Activated naive CD8-positive, alpha-beta T cell treated with anti-CD3 and anti-CD28 coated beads, Interleukin-2, amount 10 ng/mL, durations not matched to agents 7 days and 5 days (primary cell): ENCODE measurements around the gene RAB8A. TPM values are rescaled to one million over a fixed set of nuclear protein-coding genes. Genes with fewer than 3 reads are reported as not detected.
"Not testable (repeated sequence)": the region's sequence is repeated elsewhere in the genome, so short reads cannot be mapped to it uniquely, and the experiment has no call there.

Experiments
- ATAC-seq: fragments of 150-1000 bp; cut with Tn5 transposase; one replicate; pipeline ENCODE4 v1.10.0; 2021; ENCODE audit warnings: low read depth, moderate library complexity
- POLR2A ChIA-PET: fragments of 350-600 bp; sonication (Branson Sonifier 250); formaldehyde crosslinking; loops from one replicate; lab custom pipeline; 2021; ENCODE audit warnings: antibody characterized with exemption; lab: Charles Lee
- DNase-seq: peaks from one replicate; pipeline ENCODE4 v3.0.0; 2021
- H3K27ac Mint-ChIP-seq: one replicate; pipeline ENCODE4 v1.8.0; 2022; ENCODE audit warnings: mild to moderate bottlenecking, mixed read lengths
- H3K27me3 Mint-ChIP-seq: one replicate; pipeline ENCODE4 v1.8.0; 2022; ENCODE audit warnings: mild to moderate bottlenecking, moderate library complexity, mixed read lengths
- H3K36me3 Mint-ChIP-seq: one replicate; pipeline ENCODE4 v1.8.0; 2021; ENCODE audit warnings: mild to moderate bottlenecking, mixed read lengths
- H3K4me1 Mint-ChIP-seq: one replicate; pipeline ENCODE4 v1.8.0; 2021; ENCODE audit warnings: mixed read lengths
- H3K4me3 Mint-ChIP-seq: one replicate; pipeline ENCODE4 v1.8.0; 2022; ENCODE audit warnings: mild to moderate bottlenecking, moderate library complexity, mixed read lengths
- H3K9me3 Mint-ChIP-seq: one replicate; pipeline ENCODE4 v1.8.0; 2021; ENCODE audit warnings: mixed read lengths
- total RNA-seq, 2 experiments: library from RNA; stranded (reverse); gene quantifications; one replicate each; pipeline ENCODE4 v1.2.3, GENCODE V29; 2021

RAB8A gene
- total RNA-seq, 2 experiments from 2014 or later: 133 to 153 TPM

- peak overlapping the region; percentile 87 for H3K27ac Mint-ChIP-seq
- no peaks in the 10 kb centered on the region for H3K27me3 Mint-ChIP-seq
- POLR2A ChIA-PET: interaction anchor here (0.5 to 8.7 kb wide), 9 partner anchors 12 to 385 kb away, joined by 3 to 100 read pairs (median 4); partner anchors contain the start of genes HSH2D and RAB8A
- peaks cover 13% of the 10 kb centered on the region for H3K36me3 Mint-ChIP-seq
- no peak for DNase-seq
- no peak for ATAC-seq
- no peaks in the 10 kb centered on the region for H3K9me3 Mint-ChIP-seq
- peaks cover 49% of the 10 kb centered on the region for H3K4me1 Mint-ChIP-seq
- H3K4me3 Mint-ChIP-seq: peak overlapping the region; percentile 28
Measured at GRCh38 chr19:16073988-16074387, 37.7 kb upstream of the RAB8A start.

GRCh38 chr19:16074488-16075365 lies 37.0 kb upstream of the RAB8A start:
- DNase-seq (no peak), ATAC-seq (no peak)
- no peaks in the 10 kb centered on the region for H3K27me3 Mint-ChIP-seq
- H3K4me3 Mint-ChIP-seq: peak overlapping the region; percentile 89
- POLR2A ChIA-PET: interaction anchor here (0.7 to 8.7 kb wide), 5 partner anchors 8 to 384 kb away, joined by 4 to 100 read pairs (median 6); no protein-coding TSS in a partner anchor
- no peaks in the 10 kb centered on the region for H3K9me3 Mint-ChIP-seq
- peak overlapping the region; percentile 87 for H3K27ac Mint-ChIP-seq
- H3K36me3 Mint-ChIP-seq: peaks cover 14% of the 10 kb centered on the region
- H3K4me1 Mint-ChIP-seq: peaks cover 54% of the 10 kb centered on the region

GRCh38 chr19:16075430-16076153 lies 36.1 kb upstream of the RAB8A start:
- H3K27me3 Mint-ChIP-seq: no peaks in the 10 kb centered on the region
- no peak for ATAC-seq
- H3K36me3 Mint-ChIP-seq: peaks cover 21% of the 10 kb centered on the region
- POLR2A ChIA-PET: interaction anchor here (0.5 to 8.7 kb wide), 17 partner anchors 9 to 265 kb away, joined by 3 to 100 read pairs (median 5); partner anchors contain the start of genes FAM32A, HSH2D and RAB8A
- H3K9me3 Mint-ChIP-seq: no peaks in the 10 kb centered on the region
- H3K4me1 Mint-ChIP-seq: peaks cover 58% of the 10 kb centered on the region
- DNase-seq: no peak
- H3K4me3 Mint-ChIP-seq: peak overlapping the region; percentile 89
- peak overlapping the region; percentile 87 for H3K27ac Mint-ChIP-seq

- peaks cover 27% of the 10 kb centered on the region for H3K36me3 Mint-ChIP-seq
- POLR2A ChIA-PET: interaction anchor here (0.5 to 8.7 kb wide), 19 partner anchors 9 to 265 kb away, joined by 3 to 100 read pairs (median 5); partner anchors contain the start of genes FAM32A, HSH2D and RAB8A
- H3K27me3 Mint-ChIP-seq: no peaks in the 10 kb centered on the region
- peak; percentile 63 for ATAC-seq
- H3K4me3 Mint-ChIP-seq: peak within 1 kb of the TSS; percentile 89
- DNase-seq: peak; percentile 93
- H3K4me1 Mint-ChIP-seq: peaks cover 61% of the 10 kb centered on the region
- peak within 1 kb of the TSS; percentile 93 for H3K27ac Mint-ChIP-seq
- H3K9me3 Mint-ChIP-seq: no peaks in the 10 kb centered on the region
Measured at GRCh38 chr19:16076154-16076957, 35.3 kb upstream of the RAB8A start, which contains the start of gene TPM4. Gene TPM4, plus strand, starts transcription at chr19:16076495. Its CDS starts 71 bp downstream, at chr19:16076566.

- Mint-ChIP-seq H3K4me1 (peaks cover 64% of the 10 kb centered on the region), H3K36me3 (peaks cover 32% of the 10 kb centered on the region), H3K9me3 (no peaks in the 10 kb centered on the region), H3K27ac (peak overlapping the region; percentile 93), H3K4me3 (peak overlapping the region; percentile 85), H3K27me3 (no peaks in the 10 kb centered on the region)
- ATAC-seq (no peak), DNase-seq (no peak)
- POLR2A ChIA-PET: interaction anchor here (0.7 to 8.7 kb wide), 16 partner anchors 9 to 698 kb away, joined by 3 to 100 read pairs (median 4); partner anchors contain the start of genes AKAP8, FAM32A and HSH2D
Measured at GRCh38 chr19:16076958-16077611, 34.6 kb upstream of the RAB8A start.

GRCh38 chr19:16077984-16078758 lies 33.5 kb upstream of the RAB8A start:
- H3K36me3 Mint-ChIP-seq: peaks cover 42% of the 10 kb centered on the region
- H3K9me3 Mint-ChIP-seq: no peaks in the 10 kb centered on the region
- ATAC-seq: no peak

GRCh38 chr19:16078759-16079707 lies 32.7 kb upstream of the RAB8A start:
- Mint-ChIP-seq H3K4me1 (peaks cover 56% of the 10 kb centered on the region), H3K9me3 (no peaks in the 10 kb centered on the region), H3K4me3 (peak overlapping the region; percentile 85), H3K36me3 (peaks cover 46% of the 10 kb centered on the region), H3K27me3 (no peaks in the 10 kb centered on the region), H3K27ac (peak overlapping the region; percentile 93)
- DNase-seq (no peak), ATAC-seq (peak; percentile 60)
- POLR2A ChIA-PET: interaction anchor here (0.5 to 4.1 kb wide), 10 partner anchors 9 to 1406 kb away, joined by 3 to 65 read pairs (median 5); partner anchors contain the start of genes AP1M1, FAM32A and HSH2D

More at GRCh38 chr19:16077984-16078758, 33.5 kb upstream of the RAB8A start:
- POLR2A ChIA-PET: interaction anchor here (0.5 to 8.7 kb wide), 17 partner anchors 7 to 1407 kb away, joined by 3 to 100 read pairs (median 4); partner anchors contain the start of genes AKAP8, AP1M1, FAM32A and HSH2D
- H3K4me3 Mint-ChIP-seq: peak overlapping the region; percentile 85
- H3K27ac Mint-ChIP-seq: peak overlapping the region; percentile 93
- peak; percentile 32 for DNase-seq
- H3K4me1 Mint-ChIP-seq: peaks cover 60% of the 10 kb centered on the region
- H3K27me3 Mint-ChIP-seq: no peaks in the 10 kb centered on the region

GRCh38 chr19:16084067-16084685 lies 27.5 kb upstream of the RAB8A start:
- peaks cover 65% of the 10 kb centered on the region for H3K36me3 Mint-ChIP-seq
- no peaks in the 10 kb centered on the region for H3K9me3 Mint-ChIP-seq
- peaks cover 62% of the 10 kb centered on the region for H3K4me1 Mint-ChIP-seq
- POLR2A ChIA-PET: interaction anchor here (0.8 to 6.4 kb wide), 4 partner anchors 10 to 76 kb away, joined by 3 to 100 read pairs (median 10); partner anchors contain the start of genes HSH2D and TPM4
- DNase-seq (no peak), ATAC-seq (no peak)
- peak overlapping the region; percentile 74 for H3K27ac Mint-ChIP-seq
- H3K27me3 Mint-ChIP-seq: no peaks in the 10 kb centered on the region
- peak overlapping the region; percentile 47 for H3K4me3 Mint-ChIP-seq

GRCh38 chr19:16085115-16085514 lies 26.6 kb upstream of the RAB8A start:
- H3K4me1 Mint-ChIP-seq: peaks cover 59% of the 10 kb centered on the region
- H3K9me3 Mint-ChIP-seq: no peaks in the 10 kb centered on the region
- ATAC-seq: no peak
- DNase-seq: no peak
- no peaks in the 10 kb centered on the region for H3K27me3 Mint-ChIP-seq
- peak overlapping the region; percentile 84 for H3K4me3 Mint-ChIP-seq
- peak overlapping the region; percentile 93 for H3K27ac Mint-ChIP-seq
- peaks cover 69% of the 10 kb centered on the region for H3K36me3 Mint-ChIP-seq
- POLR2A ChIA-PET: interaction anchor here (2.6 to 6.4 kb wide), 3 partner anchors 11 to 59 kb away, joined by 15 to 100 read pairs (median 23); partner anchors contain the start of genes HSH2D and TPM4

GRCh38 chr19:16087404-16087803 lies 24.3 kb upstream of the RAB8A start:
- H3K4me3 Mint-ChIP-seq, DNase-seq, H3K27me3 Mint-ChIP-seq, ATAC-seq, H3K9me3 Mint-ChIP-seq, H3K27ac Mint-ChIP-seq: not testable (repeated sequence)
- POLR2A ChIA-PET: interaction anchor here (1.9 to 6.4 kb wide), 4 partner anchors 8 to 98 kb away, joined by 6 to 100 read pairs (median 16); partner anchors contain the start of genes FAM32A and TPM4
- H3K4me1 Mint-ChIP-seq: peaks cover 46% of the 10 kb centered on the region
- H3K36me3 Mint-ChIP-seq: peaks cover 62% of the 10 kb centered on the region
